Thymus (tissue), 11 donors: ENCODE data around the gene SEC63. TPM values are rescaled to one million over a fixed set of nuclear protein-coding genes. Genes with fewer than 3 reads are reported as not detected.
"Not testable (repeated sequence)": the region's sequence is repeated elsewhere in the genome, so short reads cannot be mapped to it uniquely, and the experiment has no call there.

Experiments used
- DNase-seq, 9 donors: peaks; one replicate each; pipeline ENCODE4 v3.0.0-alpha.2; 2013; ENCODE audit warnings: low spot score in 9 of 9, low read depth in 6 of 9, missing footprints in 1 of 9
- H3K27ac ChIP-seq, 2 donors: one replicate each; pipeline ENCODE4 v1.5.1; 2013; ENCODE audit warnings: control low read depth in 1 of 2, low read depth in 1 of 2, low read length in 1 of 2, mild to moderate bottlenecking in 1 of 2, moderate library complexity in 1 of 2
- H3K27me3 ChIP-seq, 2 donors: one replicate each; pipeline ENCODE4 v1.5.1; 2013; ENCODE audit warnings: low read length in 1 of 2; ENCODE audit not compliant: control insufficient read depth in 2 of 2, insufficient read depth in 1 of 2
- H3K36me3 ChIP-seq, 2 donors: one replicate each; pipeline ENCODE4 v1.5.1; 2013; ENCODE audit warnings: low read length in 1 of 2, mild to moderate bottlenecking in 1 of 2, moderate library complexity in 1 of 2; ENCODE audit not compliant: control insufficient read depth in 2 of 2, insufficient read depth in 2 of 2
- H3K4me1 ChIP-seq, 2 donors: one replicate each; pipeline ENCODE4 v1.5.1; 2013; ENCODE audit warnings: low read length in 2 of 2; ENCODE audit not compliant: control insufficient read depth in 2 of 2, insufficient read depth in 2 of 2
- H3K4me3 ChIP-seq, 2 donors: one replicate each; pipeline ENCODE4 v1.5.1; 2013; ENCODE audit warnings: low read length in 2 of 2, control low read depth in 1 of 2, mild to moderate bottlenecking in 1 of 2
- H3K9me3 ChIP-seq, 2 donors: one replicate each; pipeline ENCODE4 v1.5.1; 2013; ENCODE audit warnings: low read length in 1 of 2, mild to moderate bottlenecking in 1 of 2; ENCODE audit not compliant: control insufficient read depth in 2 of 2, insufficient read depth in 1 of 2
- WGBS: extraction: QIAGEN DNeasy Blood & Tissue Kit; methylation state at CpG from one replicate; pipeline ENCODE4 v1.1.7; 2013; 5-methylcytosine and 5-hydroxymethylcytosine counted together
- polyA plus RNA-seq: library from polyadenylated mRNA; stranded (reverse); fragments of 200-250 nt; gene quantifications from one replicate; pipeline ENCODE4 v1.2.3, GENCODE V29; 2013
- total RNA-seq: library from RNA; stranded (reverse); fragments of 120-200 nt; gene quantifications from one replicate; pipeline ENCODE4 v1.2.4, GENCODE V29; 2013
- donor health status: healthy.

The SEC63 gene
- total and polyA plus RNA-seq, 2 donors: 10.2 to 50.6 TPM

DNA sequence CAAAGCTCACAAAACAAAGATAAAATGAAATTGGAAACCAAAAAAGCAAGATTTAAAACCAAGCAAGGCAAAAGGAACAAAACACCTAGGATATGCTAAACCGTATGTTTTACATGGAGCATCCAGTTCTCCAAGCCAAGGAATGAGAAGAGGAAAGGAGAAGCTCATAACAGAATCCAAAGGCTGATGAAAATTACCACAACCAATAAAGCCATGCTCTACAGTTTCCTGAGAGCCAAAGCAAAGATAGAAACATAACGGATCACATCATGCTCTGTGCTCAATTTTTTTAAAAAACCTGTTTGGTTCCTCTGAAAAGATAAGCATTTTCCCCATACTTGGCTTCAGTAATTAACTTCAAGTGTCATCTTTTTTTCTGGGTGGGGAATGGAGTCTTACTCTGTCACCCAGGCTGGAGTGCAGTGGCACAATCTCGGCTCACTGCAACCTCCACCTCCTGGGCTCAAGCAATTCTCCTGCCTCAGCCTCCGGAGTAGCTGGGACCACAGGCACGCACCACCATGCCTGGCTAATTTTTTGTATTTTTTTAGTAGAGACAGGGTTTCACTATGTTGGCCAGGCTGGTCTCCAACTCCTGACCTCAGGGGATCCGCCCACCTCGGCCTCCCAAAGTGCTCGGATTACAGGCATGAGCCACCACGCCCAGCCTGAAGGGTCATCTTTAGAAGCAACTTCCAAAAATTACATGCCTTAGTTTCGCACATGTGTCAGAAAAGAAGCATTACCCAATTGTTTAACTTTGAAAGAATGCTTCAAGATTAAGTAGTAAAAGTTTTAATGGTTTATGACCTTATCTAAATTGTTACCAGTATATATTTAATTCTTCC is 31.1 kb downstream of the SEC63 start:
- peaks cover 5 to 13% of the 10 kb centered on the region in 2 donors for H3K36me3 ChIP-seq
- 88% methylated on average over 10 of the region's 10 CpGs for WGBS
- DNase-seq, H3K27ac ChIP-seq, H3K9me3 ChIP-seq, H3K4me3 ChIP-seq, H3K4me1 ChIP-seq, H3K27me3 ChIP-seq: not testable (repeated sequence)

DNA sequence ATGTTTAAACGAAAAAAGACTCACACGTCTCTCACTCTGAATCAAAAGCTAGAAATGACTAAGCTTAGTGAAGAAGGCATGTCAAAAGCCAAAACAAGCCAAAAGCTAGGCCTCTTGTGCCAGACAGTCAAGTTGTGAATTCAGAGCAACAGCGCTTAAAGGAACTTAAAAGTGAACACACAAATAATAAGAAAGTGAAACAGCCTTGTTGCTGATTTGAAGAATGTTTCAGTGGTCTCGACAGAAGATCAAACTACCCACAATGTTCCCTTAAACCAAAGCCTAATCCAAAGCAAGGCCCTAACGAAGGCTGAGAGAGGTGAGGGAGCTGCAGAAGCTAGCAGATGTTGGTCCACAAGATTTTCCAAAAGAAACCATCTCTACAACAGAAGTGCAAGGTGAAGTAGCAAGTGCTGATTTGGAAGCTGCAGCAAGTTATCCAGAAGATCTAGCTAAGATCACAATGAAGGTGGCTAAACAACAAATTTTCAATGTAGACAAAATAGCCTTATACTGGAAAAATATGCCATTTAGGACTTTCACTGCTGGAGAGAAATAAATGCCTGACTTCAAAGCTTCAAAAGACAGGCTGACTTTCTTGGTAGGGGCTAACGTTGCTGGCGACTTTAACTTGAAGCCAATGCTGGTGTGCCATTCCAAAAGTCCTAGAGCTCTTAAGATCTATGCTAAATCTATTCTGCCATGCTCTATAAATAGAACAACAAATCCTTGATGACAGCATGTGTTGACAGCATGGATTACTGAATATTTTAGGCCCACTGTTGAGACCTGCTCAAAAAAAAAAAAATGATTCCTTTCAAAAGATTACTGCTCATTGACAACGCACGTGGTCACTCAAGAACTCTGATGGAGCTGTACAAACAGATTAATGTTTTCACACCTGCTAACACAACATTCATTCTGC is 40.3 kb downstream of the SEC63 start:
- Histone ChIP-seq H3K27ac (no peak overlapping the region), H3K27me3 (no peaks in the 10 kb centered on the region), H3K4me1 (no peaks in the 10 kb centered on the region), H3K4me3 (no peak overlapping the region), H3K9me3 (peaks cover 2 to 7% of the 10 kb centered on the region in 2 donors), H3K36me3 (peaks cover 27 to 53% of the 10 kb centered on the region in 2 donors)
- DNase-seq: no peak
- WGBS: 97% methylated on average over 9 of the region's 9 CpGs

DNA sequence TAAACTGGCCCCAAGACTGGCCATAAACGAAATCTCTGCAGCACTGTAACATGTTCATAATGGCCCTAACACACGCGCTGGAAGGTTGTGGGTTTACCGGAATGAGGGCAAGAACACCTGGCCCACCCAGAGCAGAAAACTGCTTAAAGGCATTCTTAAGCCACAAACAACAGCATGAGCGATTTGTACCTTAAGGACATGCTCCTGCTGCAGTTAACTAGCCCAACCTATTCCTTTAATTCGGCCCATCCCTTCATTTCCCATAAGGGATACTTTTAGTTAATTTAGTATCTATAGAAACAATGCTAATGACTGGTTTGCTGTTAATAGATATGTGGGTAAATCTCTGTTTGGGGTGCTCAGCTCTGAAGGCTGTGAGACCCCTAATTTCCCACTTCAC is 41.0 kb downstream of the SEC63 start:
- not testable (repeated sequence) for H3K27ac ChIP-seq, H3K4me3 ChIP-seq, H3K27me3 ChIP-seq, DNase-seq, H3K9me3 ChIP-seq, H3K4me1 ChIP-seq
- WGBS: 98% methylated on average over 6 of the region's 6 CpGs
- H3K36me3 ChIP-seq: peaks cover 27 to 55% of the 10 kb centered on the region in 2 donors

DNA sequence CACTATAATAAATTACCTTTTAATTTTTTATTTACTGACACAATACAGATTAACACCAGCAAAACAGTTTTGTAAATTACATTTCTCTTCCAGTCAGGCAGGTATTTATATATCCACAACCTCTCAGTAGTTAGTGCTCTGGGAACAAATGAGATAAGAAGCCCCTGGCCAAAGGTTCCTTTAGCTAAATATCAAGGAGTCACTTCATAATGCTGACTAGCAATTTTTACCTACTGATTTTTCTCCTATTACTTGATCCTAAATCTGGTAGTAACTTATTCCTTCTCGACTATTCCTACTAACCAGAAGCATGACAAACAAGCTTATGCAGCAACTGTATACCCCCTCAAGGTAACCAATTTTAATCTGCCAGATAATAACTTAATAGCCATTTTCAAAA is 46.3 kb downstream of the SEC63 start:
- no peaks in the 10 kb centered on the region for H3K27me3 ChIP-seq
- no peak for DNase-seq
- 90% methylated on average over 1 of the region's 1 CpG for WGBS
- H3K27ac ChIP-seq: no peak overlapping the region
- no peak overlapping the region for H3K4me3 ChIP-seq
- H3K36me3 ChIP-seq: peaks cover 11 to 58% of the 10 kb centered on the region in 2 donors
- no peaks in the 10 kb centered on the region for H3K9me3 ChIP-seq
- H3K4me1 ChIP-seq: no peaks in the 10 kb centered on the region

DNA sequence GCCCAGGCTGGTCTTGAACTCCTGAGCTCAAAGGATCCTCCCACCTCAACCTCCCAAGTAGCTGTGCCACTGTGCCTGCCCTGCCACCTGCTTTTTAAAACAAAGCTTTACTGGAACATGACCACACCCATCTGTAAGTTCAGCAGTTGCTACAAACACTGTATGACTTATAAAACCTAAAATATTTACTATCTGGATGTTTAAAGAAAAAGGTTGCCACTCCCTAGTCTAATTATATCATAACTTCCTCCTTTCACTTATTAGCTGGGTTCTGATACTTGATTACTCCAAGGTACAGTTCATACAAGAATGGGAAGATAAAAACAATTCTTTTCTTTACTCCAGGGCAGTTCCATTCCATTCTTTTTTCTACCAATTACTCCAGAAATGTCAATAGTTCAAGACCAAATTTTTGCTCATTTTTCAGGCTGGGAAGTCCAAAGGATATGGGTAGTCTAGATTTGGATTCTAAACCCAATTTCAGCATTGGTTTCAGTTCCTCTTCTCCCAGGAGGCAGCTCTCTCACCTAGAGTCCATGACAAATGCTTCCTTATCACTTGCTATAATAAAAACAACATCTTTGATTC is 63.1 kb downstream of the SEC63 start:
- Histone ChIP-seq H3K27ac (no peak overlapping the region), H3K9me3 (no peaks in the 10 kb centered on the region), H3K36me3 (peaks cover 30 to 73% of the 10 kb centered on the region in 2 donors)

DNA sequence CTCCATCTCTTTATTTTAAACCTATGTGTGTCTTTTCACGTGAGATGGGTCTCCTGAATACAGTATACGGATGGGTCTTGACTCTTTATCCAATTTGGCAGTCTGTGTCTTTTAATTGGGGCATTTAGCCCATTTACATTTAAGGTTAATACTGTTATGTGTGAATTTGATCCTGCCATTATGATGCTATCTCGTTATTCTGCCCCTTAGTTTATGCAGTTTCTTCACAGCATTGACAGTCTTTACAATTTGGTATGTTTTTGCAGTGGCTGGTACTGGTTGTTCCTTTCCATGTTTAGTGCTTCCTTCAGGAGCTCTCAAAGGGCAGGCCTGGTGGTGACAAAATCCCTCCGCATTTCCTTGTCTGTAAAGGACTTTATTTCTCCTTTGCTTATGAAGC is 67.6 kb downstream of the SEC63 start:
- peaks cover 13 to 42% of the 10 kb centered on the region in 2 donors for H3K36me3 ChIP-seq
- H3K9me3 ChIP-seq, H3K27ac ChIP-seq, DNase-seq, H3K4me1 ChIP-seq, H3K4me3 ChIP-seq, H3K27me3 ChIP-seq: not testable (repeated sequence)
- 97% methylated on average over 4 of the region's 4 CpGs for WGBS

More for the DNA sequence above, 63.1 kb downstream of the SEC63 start:
- Histone ChIP-seq H3K27me3 (no peaks in the 10 kb centered on the region), H3K4me3 (no peak overlapping the region), H3K4me1 (no peaks in the 10 kb centered on the region)
- DNase-seq: peak in 1 of 9 donors; percentile 6

DNA sequence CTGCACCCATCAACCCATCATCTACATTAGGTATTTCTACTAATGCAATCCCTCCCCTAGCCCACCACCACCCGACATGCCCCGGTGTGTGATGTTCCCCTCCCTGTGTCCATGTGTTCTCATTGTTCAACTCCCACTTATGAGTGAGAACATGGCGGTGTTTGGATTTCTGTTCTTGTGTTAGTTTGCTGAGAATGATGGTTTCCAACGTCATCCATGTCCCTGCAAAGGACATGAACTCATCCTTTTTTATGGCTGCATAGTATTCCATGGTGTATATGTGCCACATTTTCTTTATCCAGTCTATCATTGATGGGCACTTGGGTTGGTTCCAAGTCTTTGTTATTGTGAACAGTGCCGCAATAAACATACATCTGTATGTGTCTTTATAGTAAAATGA is 72.1 kb downstream of the SEC63 start:
- H3K36me3 ChIP-seq: peaks cover 5 to 31% of the 10 kb centered on the region in 2 donors
- not testable (repeated sequence) for H3K27me3 ChIP-seq, DNase-seq, H3K4me3 ChIP-seq, H3K9me3 ChIP-seq, H3K27ac ChIP-seq, H3K4me1 ChIP-seq
- 99% methylated on average over 5 of the region's 5 CpGs for WGBS

DNA sequence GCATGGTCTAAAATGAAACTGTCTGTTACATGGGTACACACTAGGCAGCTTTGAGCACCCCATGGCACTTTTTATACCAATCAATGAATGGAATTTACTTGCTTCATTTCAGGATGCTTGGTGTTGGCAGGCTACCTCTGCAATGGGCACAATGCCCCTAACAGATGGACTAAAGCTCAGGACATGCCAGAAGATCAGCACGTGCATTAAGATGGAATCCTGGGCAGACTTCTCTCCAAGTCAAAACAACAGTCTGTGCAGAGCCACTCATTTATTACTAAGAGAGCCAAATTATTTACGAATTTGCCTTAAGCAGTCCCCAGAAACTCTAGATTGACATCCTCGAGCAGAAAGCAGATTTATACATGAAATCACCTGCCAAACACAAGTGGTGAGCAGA is 78.1 kb downstream of the SEC63 start:
- Histone ChIP-seq H3K9me3 (no peaks in the 10 kb centered on the region), H3K27me3 (no peaks in the 10 kb centered on the region), H3K27ac (no peak overlapping the region), H3K36me3 (peaks cover 16 to 56% of the 10 kb centered on the region in 2 donors), H3K4me1 (no peaks in the 10 kb centered on the region), H3K4me3 (no peak overlapping the region)
- DNase-seq: no peak
- WGBS: 97% methylated on average over 3 of the region's 3 CpGs

DNA sequence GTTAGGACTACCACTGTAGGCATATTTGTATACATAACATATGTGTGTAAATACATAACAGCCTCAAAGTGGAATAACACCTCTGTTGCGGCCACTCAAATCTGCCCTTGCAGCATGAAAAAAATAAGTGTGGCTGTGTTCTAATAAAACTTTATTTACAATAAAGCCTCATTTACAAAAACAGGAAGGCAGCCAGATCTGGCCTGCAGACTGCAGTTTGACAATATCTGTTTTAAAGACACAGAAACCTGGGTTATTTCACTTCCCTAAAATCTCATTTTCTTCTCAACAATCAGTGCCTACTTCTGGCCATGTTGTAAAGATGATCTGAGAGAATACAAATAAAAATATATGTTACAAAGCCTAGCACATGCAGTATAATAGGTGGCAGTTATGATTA is 80.0 kb downstream of the SEC63 start:
- Histone ChIP-seq H3K9me3 (no peaks in the 10 kb centered on the region), H3K27ac (no peak overlapping the region), H3K27me3 (no peaks in the 10 kb centered on the region), H3K36me3 (peaks cover 11 to 54% of the 10 kb centered on the region in 2 donors), H3K4me3 (no peak overlapping the region), H3K4me1 (no peaks in the 10 kb centered on the region)
- 96% methylated on average over 1 of the region's 1 CpG for WGBS
- DNase-seq: no peak
